Inflammatory macrophage treated with lipopolysaccharide for 1 hour (primary cell): Measurements from ENCODE around the gene RTF2.
"Not testable (repeated sequence)": the region's sequence is repeated elsewhere in the genome, so short reads cannot be mapped to it uniquely, and the experiment has no call there.

Experiments
- DNase-seq, 2 donors: peaks; one replicate each; pipeline ENCODE4 v3.0.0-alpha.2; 2020 to 2022

RTF2 gene

DNA sequence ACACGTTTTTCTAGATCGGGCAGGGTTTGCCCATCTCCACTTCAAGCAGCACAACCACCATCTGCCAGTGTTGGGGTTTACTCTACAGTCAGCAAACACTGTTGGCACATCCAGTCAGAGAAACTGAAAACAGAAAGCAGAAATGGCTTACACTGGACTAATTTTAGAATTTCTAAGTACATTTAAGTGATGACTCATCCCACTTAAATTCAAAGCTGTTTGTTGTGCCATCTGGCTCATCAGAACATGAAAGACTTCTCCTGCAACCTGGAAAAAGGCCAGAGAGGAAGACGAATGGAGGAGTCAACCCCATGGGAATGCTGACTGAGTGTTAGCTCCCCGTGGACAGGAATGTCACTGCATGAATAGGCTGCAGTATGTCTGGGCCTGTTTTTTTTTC, 86.4 kb downstream of the RTF2 start:
- peak; percentile 81 to 90 for DNase-seq

- DNase-seq = no peak
These were observed 90.5 kb downstream of the RTF2 start for GRCh38 chr20:56558968-56559367.

GRCh38 chr20:56564526-56564925, 96.1 kb downstream of the RTF2 start:
- not testable (repeated sequence) for DNase-seq

DNA sequence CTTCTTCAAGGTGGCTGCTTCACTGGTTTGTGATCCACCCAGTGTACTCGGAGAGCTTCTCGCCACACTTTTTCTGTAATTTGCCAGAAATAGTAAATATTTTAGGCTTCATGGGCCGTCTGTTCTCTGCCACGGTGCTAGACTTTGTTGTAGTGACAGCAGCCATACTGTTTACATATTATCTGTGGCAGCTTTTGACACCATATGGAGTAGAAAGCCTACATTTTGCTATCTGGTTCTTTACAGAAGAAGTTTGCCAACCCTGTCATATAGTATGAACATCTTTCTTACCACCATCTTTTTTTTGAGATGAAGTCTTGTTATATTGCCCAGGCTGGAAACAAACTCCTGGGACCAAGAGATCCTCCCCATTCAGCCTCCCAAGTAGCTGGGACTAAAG, 97.1 kb downstream of the RTF2 start:
- no peak for DNase-seq

GRCh38 chr20:56566621-56567020, 98.2 kb downstream of the RTF2 start:
- DNase-seq = no peak
